ENCODE measurements around the gene TMEM150A.

- no peak for TF ChIP-seq CTCF (IDR thresholded peaks at IDR 0.05; ENCODE audit: low read depth, low read length, poor library complexity, severe bottlenecking)
- no peak for TF ChIP-seq EZH2phosphoT487 (IDR thresholded peaks at IDR 0.05; ENCODE audit: borderline replicate concordance, low read length)
These were observed 33.1 kb upstream of the TMEM150A start for GRCh38 chr2:85635636-85636035.

All from DOHH2 (cell line).